HEK293T (cell line): ENCODE data around the gene ZNF80.
"Not testable (repeated sequence)": the region's sequence is repeated elsewhere in the genome, so short reads cannot be mapped to it uniquely, and the experiment has no call there.

ENCODE experiments used
- CTCF ChIA-PET: fragments of 350-600 bp; formaldehyde crosslinking; extraction: SDS; loops from one replicate; lab custom pipeline; 2021; ENCODE audit warnings: antibody characterized with exemption, inconsistent platforms; lab: Yijun Ruan, JAX
- POLR2A ChIA-PET: fragments of 350-600 bp; formaldehyde crosslinking; extraction: SDS; loops from one replicate; lab custom pipeline; 2020; ENCODE audit warnings: antibody characterized with exemption, inconsistent platforms; lab: Yijun Ruan, JAX
- DNase-seq: peaks from one replicate; pipeline ENCODE4 v3.0.0; 2012; ENCODE audit warnings: mixed read lengths; ENCODE audit errors: extremely low spot score
- ARNT ChIP-seq: fragments of 450-650 bp; IDR thresholded peaks from 2 replicates; pipeline ENCODE4 v1.6.1; 2017; ENCODE audit warnings: mild to moderate bottlenecking
- BHLHE40 ChIP-seq: fragments of 450-650 bp; IDR thresholded peaks from 2 replicates; pipeline ENCODE4 v1.6.1; 2016; ENCODE audit warnings: mild to moderate bottlenecking, moderate library complexity, borderline replicate concordance
- CTBP1 ChIP-seq: fragments of 450-650 bp; IDR thresholded peaks from 2 replicates; pipeline ENCODE4 v1.6.1; 2016; ENCODE audit warnings: borderline replicate concordance
- ELF4 ChIP-seq: fragments of 450-650 bp; IDR thresholded peaks from 2 replicates; pipeline ENCODE4 v1.6.1; 2017; ENCODE audit warnings: antibody characterized with exemption
- FOXA1 ChIP-seq: fragments of 450-650 bp; IDR thresholded peaks from 2 replicates; pipeline ENCODE4 v1.6.1; 2016; ENCODE audit warnings: mild to moderate bottlenecking
- FOXK2 ChIP-seq: fragments of 450-650 bp; IDR thresholded peaks from 2 replicates; pipeline ENCODE4 v1.6.1; 2016; ENCODE audit warnings: mild to moderate bottlenecking
- FOXM1 ChIP-seq: fragments of 450-650 bp; IDR thresholded peaks from 2 replicates; pipeline ENCODE4 v1.6.1; 2017; ENCODE audit warnings: mild to moderate bottlenecking, borderline replicate concordance
- HDGF ChIP-seq: fragments of 450-650 bp; IDR thresholded peaks from 2 replicates; pipeline ENCODE4 v1.6.1; 2017; ENCODE audit warnings: antibody characterized with exemption, borderline replicate concordance
- L3MBTL2 ChIP-seq: fragments of 450-650 bp; conservative IDR thresholded peaks from 2 replicates; pipeline ENCODE4 v1.6.1; 2016; ENCODE audit warnings: mild to moderate bottlenecking
- LEF1 ChIP-seq: fragments of 450-650 bp; IDR thresholded peaks from 2 replicates; pipeline ENCODE4 v1.6.1; 2017; ENCODE audit warnings: mild to moderate bottlenecking, borderline replicate concordance
- NFRKB ChIP-seq: fragments of 450-650 bp; IDR thresholded peaks from 2 replicates; pipeline ENCODE4 v1.6.1; 2016; ENCODE audit warnings: mild to moderate bottlenecking, moderate library complexity
- SP1 ChIP-seq: fragments of 450-650 bp; IDR thresholded peaks from 2 replicates; pipeline ENCODE4 v1.6.1; 2017
- SUZ12 ChIP-seq: fragments of 450-650 bp; IDR thresholded peaks from 2 replicates; pipeline ENCODE4 v1.6.1; 2016; ENCODE audit warnings: mild to moderate bottlenecking
- TARDBP ChIP-seq: fragments of 450-650 bp; IDR thresholded peaks from 2 replicates; pipeline ENCODE4 v1.6.1; 2016
- ZNF384 ChIP-seq: fragments of 450-650 bp; IDR thresholded peaks from 2 replicates; pipeline ENCODE4 v1.6.1; 2016
- TF ChIP-seq, protein P1 (sequence below): fragments of 450-650 bp; IDR thresholded peaks from 2 replicates; pipeline ENCODE4 v1.6.1; 2016

The ZNF80 gene

DNA sequence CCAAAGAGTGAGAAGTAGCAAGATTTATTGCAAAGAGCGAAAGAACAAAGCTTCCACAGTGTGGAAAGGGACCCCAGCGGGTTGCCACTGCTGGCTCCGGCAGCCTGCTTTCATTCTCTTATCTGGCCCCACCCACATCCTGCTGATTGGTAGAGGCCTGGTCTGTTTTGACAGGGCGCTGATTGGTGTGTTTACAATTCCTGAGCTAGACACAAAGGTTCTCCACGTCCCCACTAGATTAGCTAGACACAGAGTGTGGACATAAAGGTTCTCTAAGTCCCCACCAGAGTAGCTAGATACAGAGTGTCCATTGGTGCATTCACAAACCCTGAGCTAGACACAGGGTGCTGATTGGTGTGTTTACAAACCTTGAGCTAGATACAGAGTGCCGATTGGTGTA, at the start of gene ZNF80:
TSS of gene ZNF80 (minus strand) at position 101 of the 400 bp plus-strand sequence. CDS start 504 bp downstream, outside the sequence.
- CTCF ChIA-PET, POLR2A ChIA-PET, DNase-seq: not testable (repeated sequence)

DNA sequence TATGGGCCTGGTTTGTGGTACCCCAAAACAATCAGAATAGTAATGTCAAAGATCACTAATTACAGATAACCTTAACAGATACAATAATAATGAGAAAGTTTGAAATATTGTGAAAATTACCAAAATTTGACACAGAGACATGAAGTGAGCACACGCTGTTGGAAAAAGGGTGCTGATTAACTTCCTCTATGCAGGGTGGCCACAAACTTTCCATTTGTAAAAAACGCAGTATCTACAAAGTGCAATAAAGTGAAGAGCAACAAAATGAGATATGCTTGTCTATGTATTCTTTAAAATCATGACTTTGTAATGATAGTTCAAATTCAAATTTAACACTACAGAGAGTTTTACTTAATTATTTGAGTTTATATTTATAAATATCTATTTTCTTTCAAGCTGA, 48.9 kb upstream of the ZNF80 start:
- POLR2A ChIA-PET: no interaction called here
- CTCF ChIA-PET: no interaction called here
- TF ChIP-seq HDGF (no peak), L3MBTL2 (no peak), FOXK2 (no peak), SP1 (no peak)
- no peak for DNase-seq

DNA sequence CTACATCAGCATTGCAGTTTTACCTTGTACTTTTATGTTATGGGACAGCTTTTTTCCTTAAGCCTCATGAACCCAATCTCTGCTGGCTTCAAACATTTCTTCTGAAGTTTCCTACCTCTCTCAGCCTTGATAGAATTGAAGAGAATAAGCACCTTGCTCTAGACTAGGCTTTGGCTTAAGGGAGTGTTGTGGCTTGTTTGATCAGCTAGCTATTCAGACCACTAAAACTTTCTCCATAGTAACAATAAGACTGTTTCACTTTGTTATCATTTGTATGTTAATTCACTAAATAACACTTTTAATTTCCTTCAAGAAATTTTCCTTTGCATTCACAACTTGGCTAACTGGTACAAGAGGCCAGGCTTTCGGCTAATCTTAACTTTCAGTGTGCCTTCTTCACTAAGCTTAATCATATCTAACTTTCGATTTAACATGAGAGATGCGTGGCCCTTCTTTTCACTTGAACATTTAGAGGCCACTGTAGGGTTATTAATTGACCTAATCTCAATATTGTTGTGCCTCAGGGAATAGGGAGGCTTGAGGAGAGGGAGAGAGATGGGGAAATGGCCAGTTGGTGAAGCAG, 48.4 kb upstream of the ZNF80 start:
- DNase-seq: no peak
- no peak for TF ChIP-seq SP1
- TF ChIP-seq, protein P1, sequence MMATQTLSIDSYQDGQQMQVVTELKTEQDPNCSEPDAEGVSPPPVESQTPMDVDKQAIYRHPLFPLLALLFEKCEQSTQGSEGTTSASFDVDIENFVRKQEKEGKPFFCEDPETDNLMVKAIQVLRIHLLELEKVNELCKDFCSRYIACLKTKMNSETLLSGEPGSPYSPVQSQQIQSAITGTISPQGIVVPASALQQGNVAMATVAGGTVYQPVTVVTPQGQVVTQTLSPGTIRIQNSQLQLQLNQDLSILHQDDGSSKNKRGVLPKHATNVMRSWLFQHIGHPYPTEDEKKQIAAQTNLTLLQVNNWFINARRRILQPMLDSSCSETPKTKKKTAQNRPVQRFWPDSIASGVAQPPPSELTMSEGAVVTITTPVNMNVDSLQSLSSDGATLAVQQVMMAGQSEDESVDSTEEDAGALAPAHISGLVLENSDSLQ: no peak
- no peak for TF ChIP-seq FOXA1
- no peak for TF ChIP-seq HDGF
- TF ChIP-seq TARDBP: no peak
- no peak for TF ChIP-seq ARNT
- no peak for TF ChIP-seq NFRKB
- TF ChIP-seq FOXK2: no peak
- TF ChIP-seq ZNF384: no peak
- TF ChIP-seq CTBP1: no peak
- no peak for TF ChIP-seq SUZ12
- TF ChIP-seq BHLHE40: no peak
- no peak for TF ChIP-seq ELF4
- TF ChIP-seq FOXM1: no peak
- no peak for TF ChIP-seq LEF1
- no peak for TF ChIP-seq L3MBTL2
- POLR2A ChIA-PET: no interaction called here
- CTCF ChIA-PET: interaction anchor here (0.8 kb wide), 1 partner anchor 13 kb away, joined by 3 read pairs; no protein-coding TSS in a partner anchor

DNA sequence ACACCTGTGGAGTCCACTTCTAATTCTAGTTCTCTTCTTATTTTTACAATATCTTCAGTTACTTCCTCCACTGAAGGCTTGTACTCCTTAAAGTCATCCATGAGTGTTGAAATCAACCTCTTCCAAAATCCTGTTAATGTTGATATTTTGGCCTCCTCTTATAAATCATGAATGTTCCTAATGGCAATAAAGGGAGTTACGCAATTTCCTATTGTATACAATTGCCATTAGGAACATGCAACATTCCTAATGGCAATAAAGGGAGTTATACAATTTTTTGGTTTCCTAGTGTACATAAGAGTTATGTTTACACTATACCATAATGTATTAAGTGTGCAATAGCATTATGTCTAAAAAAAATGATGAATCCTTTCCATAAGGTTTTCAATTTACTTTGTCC, 47.3 kb upstream of the ZNF80 start:
- POLR2A ChIA-PET: no interaction called here
- TF ChIP-seq, protein P1: no peak
- no peak for TF ChIP-seq FOXA1
- TF ChIP-seq ZNF384: no peak
- no peak for TF ChIP-seq TARDBP
- TF ChIP-seq FOXK2: no peak
- no peak for TF ChIP-seq SP1
- TF ChIP-seq ARNT: no peak
- no peak for TF ChIP-seq LEF1
- no peak for TF ChIP-seq FOXM1
- no peak for TF ChIP-seq BHLHE40
- no peak for TF ChIP-seq ELF4
- no peak for TF ChIP-seq CTBP1
- TF ChIP-seq HDGF: no peak
- no peak for DNase-seq
- CTCF ChIA-PET: no interaction called here

DNA sequence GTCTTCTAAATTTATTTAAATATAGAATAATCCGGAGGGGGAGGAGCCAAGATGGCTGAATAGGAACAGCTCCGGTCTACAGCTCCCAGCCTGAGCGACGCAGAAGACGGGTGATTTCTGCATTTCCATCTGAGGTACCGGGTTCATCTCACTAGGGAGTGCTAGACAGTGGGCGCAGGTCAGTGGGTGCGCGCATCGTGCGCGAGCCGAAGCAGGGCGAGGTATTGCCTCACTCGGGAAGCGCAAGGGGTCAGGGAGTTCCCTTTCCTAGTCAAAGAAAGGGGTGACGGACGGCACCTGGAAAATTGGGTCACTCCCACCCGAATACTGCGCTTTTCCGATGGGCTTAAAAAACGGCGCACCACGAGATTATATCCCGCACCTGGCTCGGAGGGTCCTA, 39.5 kb upstream of the ZNF80 start:
- CTCF ChIA-PET, POLR2A ChIA-PET: not testable (repeated sequence)

DNA sequence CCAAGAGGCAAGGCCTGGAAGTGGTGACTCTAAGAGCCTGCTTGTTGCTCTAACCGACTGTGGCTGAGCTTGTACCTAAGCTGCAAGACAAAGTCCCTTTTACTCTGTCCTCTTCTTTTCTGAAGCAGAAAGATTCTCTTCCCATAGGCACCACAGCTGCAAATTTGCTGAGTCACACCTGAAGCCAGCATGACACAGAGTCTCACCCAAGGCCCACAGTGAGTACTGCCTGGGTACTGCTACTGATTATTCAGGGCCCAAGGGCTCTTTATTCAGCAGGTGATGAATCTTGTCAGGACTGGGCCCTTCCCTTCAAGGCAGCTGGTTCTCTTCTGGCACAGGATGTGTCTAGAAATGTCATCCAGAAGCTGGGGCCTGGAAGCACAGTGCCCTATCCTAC, 37.6 kb upstream of the ZNF80 start:
- ChIA-PET POLR2A (no interaction called here), CTCF (no interaction called here)
- DNase-seq: no peak

More for the DNA sequence above, 39.5 kb upstream of the ZNF80 start:
- not testable (repeated sequence) for DNase-seq

More for the DNA sequence above, 37.6 kb upstream of the ZNF80 start:
- TF ChIP-seq FOXK2 (no peak), ZNF384 (no peak), SUZ12 (no peak), LEF1 (no peak), FOXM1 (no peak), CTBP1 (no peak), HDGF (no peak), FOXA1 (no peak), BHLHE40 (no peak), ELF4 (no peak), L3MBTL2 (no peak), ARNT (no peak), NFRKB (no peak), SP1 (no peak), TARDBP (no peak)
- TF ChIP-seq, protein P1: no peak
